Activated naive CD4-positive, alpha-beta T cell treated with Interleukin-2 at 50 U/mL for 16 hours (primary cell): ENCODE measurements around the gene CDK14.
"Not testable (repeated sequence)": the region's sequence is repeated elsewhere in the genome, so short reads cannot be mapped to it uniquely, and the experiment has no call there.

Experiments
- DNase-seq: peaks from one replicate; pipeline ENCODE4 v3.0.0-alpha.2; 2020

The CDK14 gene

DNA sequence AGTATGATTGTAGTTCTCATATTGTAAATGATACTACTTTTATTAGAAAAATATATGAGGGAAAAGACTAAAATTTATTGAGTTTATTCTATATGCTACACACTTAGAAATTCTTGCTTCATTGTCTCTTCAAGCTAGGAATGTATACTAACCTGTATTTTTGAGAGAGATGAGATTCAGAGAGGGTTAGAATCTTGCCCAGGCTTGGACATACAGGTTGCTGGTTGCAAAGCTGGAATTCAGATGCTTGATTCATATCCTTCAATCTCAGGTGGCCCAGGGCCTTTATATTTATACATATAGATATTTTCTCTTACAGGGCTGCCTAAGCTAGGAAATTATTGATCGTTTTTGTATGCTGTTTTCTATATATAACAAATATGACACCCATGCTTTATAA lies 324.2 kb downstream of the CDK14 start:
- DNase-seq = no peak

DNA sequence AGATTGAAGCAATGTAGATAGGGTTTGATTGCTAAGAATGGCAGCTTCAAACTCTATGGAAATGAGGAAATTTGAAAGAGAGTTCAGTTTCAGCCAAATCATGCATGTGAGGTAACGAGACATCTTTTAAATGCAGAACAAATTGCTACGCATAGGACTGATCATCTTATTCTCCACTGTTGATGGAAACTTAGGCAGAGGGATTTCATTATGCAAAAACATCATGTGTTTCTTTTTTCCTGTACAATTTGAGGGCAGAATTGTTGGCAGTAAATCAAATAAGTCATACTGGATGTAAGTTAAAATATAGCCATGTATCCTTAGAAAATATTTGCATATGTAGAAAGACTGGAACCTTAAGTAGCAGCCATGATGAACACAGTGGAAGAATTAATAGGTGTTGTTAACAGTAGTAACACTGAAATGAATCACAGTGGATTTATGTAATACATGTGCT lies 327.4 kb downstream of the CDK14 start:
- DNase-seq = no peak

DNA sequence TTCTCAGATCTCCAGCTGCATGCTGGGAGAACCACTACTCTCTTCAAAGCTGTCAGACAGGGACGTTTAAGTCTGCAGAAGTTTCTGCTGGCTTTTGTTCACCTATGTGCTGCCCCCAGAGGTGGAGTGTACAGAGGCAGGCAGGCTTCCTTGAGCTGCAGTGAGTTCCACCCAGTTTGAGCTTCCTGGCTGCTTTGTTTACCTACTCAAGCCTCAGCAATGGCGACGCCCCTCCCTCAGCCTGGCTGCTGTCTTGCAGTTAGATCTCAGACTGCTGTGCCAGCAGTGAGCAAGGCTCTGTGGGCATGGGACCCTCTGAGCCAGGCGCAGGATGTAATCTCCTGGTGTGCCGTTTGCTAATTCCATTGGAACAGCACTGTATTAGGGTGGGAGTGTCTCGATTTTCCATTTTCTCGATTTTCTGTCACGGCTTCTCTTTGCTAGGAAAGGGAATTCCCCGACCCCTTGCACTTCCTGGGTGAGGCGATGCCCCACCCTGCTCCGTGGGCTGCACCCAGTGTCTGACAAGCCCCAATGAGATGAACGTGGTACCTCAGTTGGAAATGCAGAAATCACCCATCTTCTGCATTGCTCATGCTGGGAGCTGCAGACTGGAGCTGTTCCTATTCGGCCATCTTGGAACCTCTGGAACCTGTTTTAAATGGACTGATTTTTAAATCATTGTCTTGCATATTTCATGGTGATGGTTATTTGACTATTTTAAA lies 332.7 kb downstream of the CDK14 start:
- not testable (repeated sequence) for DNase-seq

- DNase-seq = no peak
These were observed 336.1 kb downstream of the CDK14 start for GRCh38 chr7:90931986-90932916.

GRCh38 chr7:90933041-90933440 lies 336.9 kb downstream of the CDK14 start:
- no peak for DNase-seq

- DNase-seq = no peak
These were observed 337.9 kb downstream of the CDK14 start for GRCh38 chr7:90933984-90934383.

DNA sequence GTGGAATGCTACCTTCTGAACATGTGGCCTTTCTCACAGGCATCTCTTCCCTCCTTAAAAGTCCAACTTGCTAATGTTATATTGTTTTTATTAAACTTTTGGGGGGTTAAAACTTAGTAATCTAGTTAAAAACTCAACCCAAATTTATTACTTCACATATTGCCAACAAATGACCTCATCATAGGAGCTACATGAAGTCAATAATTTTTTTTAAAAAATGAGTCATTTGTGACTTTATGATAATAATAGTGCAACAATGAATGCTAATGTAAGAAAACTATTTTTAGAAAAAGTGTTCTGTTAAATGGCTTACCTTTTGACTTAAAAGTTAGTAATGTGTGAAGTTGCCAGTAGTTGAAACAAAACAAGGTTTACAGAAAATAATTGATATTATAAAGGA lies 342.2 kb downstream of the CDK14 start:
- DNase-seq = no peak

- no peak for DNase-seq
These were observed 343.5 kb downstream of the CDK14 start for GRCh38 chr7:90939666-90940065.

- DNase-seq = no peak
These were observed 347.9 kb downstream of the CDK14 start for GRCh38 chr7:90944021-90944420.

- DNase-seq = no peak
These were observed 349.1 kb downstream of the CDK14 start for GRCh38 chr7:90945104-90945787.

DNA sequence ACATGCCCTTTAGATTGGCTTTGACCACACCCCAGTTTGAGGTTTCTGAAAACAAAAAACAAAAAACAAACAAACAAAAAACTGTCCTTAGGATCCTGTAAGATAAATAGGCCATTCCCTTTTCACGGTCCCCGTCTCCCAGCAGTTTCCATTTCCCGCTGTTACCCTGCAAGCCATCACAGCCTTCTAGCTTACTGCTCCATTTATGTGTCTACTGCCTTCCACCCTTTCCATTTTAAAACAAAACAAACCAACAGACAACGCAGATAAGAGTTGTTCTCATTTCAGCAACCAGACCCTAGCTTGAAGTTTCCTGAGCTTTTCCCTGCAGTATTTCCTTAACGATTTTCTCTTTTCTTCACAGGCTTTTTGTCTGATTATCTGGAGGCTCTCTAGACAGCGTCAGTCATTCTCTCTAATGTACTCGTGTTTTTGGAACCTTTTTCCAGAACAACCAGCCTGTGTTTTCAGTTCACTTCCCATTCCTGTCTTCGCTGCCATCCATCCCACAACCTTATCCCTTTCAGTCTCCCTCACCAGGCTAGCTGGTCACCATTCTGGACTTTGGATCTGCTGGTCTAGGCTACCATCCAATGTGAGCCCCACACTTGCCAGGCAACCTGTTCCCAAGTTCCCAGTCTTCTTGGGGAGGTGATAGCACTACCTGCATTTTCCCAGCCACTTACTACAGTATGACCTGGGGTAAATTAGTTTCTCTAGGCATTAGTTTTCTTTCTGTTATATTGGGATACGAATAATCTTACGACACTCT lies 350.8 kb downstream of the CDK14 start:
- no peak for DNase-seq

- no peak for DNase-seq
These were observed 352.0 kb downstream of the CDK14 start for GRCh38 chr7:90948085-90948484.

DNA sequence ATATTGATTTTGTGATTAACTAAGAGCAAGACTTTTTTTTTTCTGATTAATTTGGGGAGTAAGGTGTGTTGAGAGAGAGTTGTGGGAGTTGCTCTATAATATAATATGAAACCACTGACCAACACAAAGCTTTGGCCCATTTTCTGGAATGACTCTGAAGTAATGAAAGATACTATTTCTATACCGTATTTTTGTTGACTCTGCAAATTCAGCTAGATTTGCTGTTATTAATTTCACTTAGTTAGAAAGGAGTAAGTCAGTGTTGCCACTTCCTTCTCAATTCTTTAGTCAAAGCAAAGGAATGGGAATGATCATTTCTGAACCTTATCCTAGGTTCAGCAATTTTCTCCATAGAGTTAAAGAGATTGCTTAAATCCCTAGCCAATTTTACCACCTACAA lies 355.1 kb downstream of the CDK14 start:
- no peak for DNase-seq

GRCh38 chr7:90951986-90952954 lies 356.1 kb downstream of the CDK14 start:
- no peak for DNase-seq

GRCh38 chr7:90955641-90956207 lies 359.6 kb downstream of the CDK14 start:
- no peak for DNase-seq

DNA sequence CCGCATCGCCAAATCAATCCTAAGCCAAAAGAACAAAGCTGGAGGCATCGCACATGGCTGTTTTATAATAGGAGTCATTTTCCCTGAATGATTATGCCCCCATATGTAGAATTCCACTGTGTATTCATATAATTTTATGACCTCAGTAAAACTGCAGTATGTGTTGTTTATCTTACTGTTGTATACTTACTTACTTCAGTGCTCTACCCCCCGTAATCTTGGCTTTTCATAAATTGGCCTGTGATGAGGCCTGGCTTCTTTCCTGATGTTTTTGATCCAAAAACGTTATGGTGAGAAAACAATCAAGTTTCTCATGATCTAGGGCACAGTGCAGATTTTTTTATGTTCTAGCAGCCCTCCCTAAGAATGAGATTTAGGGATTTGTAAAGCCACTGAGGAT lies 361.8 kb downstream of the CDK14 start:
- DNase-seq = no peak

- no peak for DNase-seq
These were observed 362.5 kb downstream of the CDK14 start for GRCh38 chr7:90958647-90959046.

- DNase-seq = no peak
These were observed 365.1 kb downstream of the CDK14 start for GRCh38 chr7:90961037-90961725.

DNA sequence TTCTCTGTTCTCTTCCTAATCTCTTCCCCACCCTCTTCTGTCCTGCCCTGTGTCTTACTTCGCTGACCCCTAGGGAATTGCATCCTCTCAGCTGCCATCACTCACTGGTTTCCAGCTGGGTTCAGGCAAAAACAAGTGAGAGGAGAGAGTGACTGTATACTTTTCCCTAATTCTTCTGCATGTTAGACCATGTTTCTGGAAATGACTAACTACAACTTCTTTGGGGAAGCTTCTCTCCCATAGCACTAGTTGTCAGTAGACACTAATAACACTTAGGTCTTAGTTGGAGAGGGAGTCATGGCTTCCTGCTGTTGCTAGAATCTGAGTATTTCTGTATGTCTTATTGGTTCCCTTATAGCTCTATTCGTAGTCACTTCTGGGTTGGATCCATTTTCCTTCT lies 369.1 kb downstream of the CDK14 start:
- no peak for DNase-seq

DNA sequence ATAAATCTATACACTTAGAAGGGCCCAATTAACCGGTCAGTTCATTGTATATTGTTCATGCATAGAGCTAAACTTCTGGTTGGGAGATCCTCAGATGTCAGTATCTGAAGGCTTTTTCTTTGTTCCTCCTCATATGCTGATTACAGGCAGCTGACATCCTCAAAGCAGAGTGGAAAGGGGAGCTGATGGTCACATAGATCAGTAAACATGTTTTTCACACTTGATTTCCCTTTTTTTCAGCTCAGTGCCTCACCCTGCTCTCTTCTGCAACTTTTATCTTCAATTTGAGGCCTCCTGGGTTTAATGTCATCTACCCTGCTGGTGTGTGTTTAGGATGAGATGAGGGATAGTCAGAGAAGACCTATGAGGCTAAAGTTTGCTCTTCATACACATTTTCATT lies 370.2 kb downstream of the CDK14 start:
- no peak for DNase-seq
